ENCODE data around the gene IL5RA. TPM values are rescaled to one million over a fixed set of nuclear protein-coding genes. Genes with fewer than 3 reads are reported as not detected.

The IL5RA gene
- polyA plus RNA-seq, 1 of the 3 experiments (the other 2 are of a cell fraction) = not detected

GRCh38 chr3:3133500-3133899, 23.3 kb upstream of the IL5RA start:
- DNase-seq = no peak
- WGBS (ENCODE audit: low lambda C conversion rate) = 90% methylated on average over 6 of the region's 6 CpGs
- H3K79me2 ChIP-seq (ENCODE audit: insufficient read depth) = peaks cover 78% of the 10 kb centered on the region
- no peaks in the 10 kb centered on the region for H3K27me3 ChIP-seq (ENCODE audit: insufficient read depth)
- H3K9me2 ChIP-seq = no peaks in the 10 kb centered on the region
- H3K4me3 ChIP-seq (ENCODE audit: low read depth in 2 of 2, low read length in 1 of 2) = no peak overlapping the region
- no peaks in the 10 kb centered on the region for H3K9me3 ChIP-seq
- no peak overlapping the region for H3K4me2 ChIP-seq
- H3K36me3 ChIP-seq (replicated peaks in 1 of 2; ENCODE audit: control insufficient read depth in 1 of 2, insufficient read depth in 2 of 2, low read length in 1 of 2) = peaks cover 49 to 74% of the 10 kb centered on the region in 2 experiments
- POLR2A ChIA-PET = no interaction called here
- CTCF ChIA-PET = interaction anchor here (0.6 to 1.3 kb wide), 2 partner anchors 11 to 46 kb away, joined by 3 to 4 read pairs; partner anchors contain the start of gene CRBN
- no peak overlapping the region for H3K27ac ChIP-seq (ENCODE audit: low read depth in 2 of 2, low read length in 1 of 2)
- TF ChIP-seq POLR2AphosphoS5 (IDR thresholded peaks at IDR 0.05; ENCODE audit: low read depth, low read length) (no peak), IRF3 (IDR thresholded peaks at IDR 0.05; ENCODE audit: low read depth, low read length) (no peak), JUND (IDR thresholded peaks at IDR 0.05) (no peak), FOXM1 (IDR thresholded peaks at IDR 0.05; ENCODE audit: low read depth) (no peak), GABPA (IDR thresholded peaks at IDR 0.05; ENCODE audit: low read depth) (no peak), CTCF (IDR thresholded peaks at IDR 0.05) (no peak)
- H2AFZ ChIP-seq (ENCODE audit: low read depth) = no peak overlapping the region
- H3F3A ChIP-seq (replicated peaks; ENCODE audit: insufficient read depth) = no peaks in the 10 kb centered on the region
- H3K4me1 ChIP-seq (ENCODE audit: control insufficient read depth in 1 of 2, insufficient read depth in 2 of 2, low read depth in 1 of 2, low read length in 1 of 2) = no peaks in the 10 kb centered on the region; a peak in 1 of 4 replicates
- H3K9ac ChIP-seq = no peak overlapping the region
- peaks cover 14% of the 10 kb centered on the region; the same call in 1 of the 2 replicates for H4K20me1 ChIP-seq (ENCODE audit: insufficient read depth)

- H3K4me2 ChIP-seq = no peak overlapping the region
Measured at GRCh38 chr3:3129579-3129978, 19.4 kb upstream of the IL5RA start.

More at GRCh38 chr3:3129579-3129978, 19.4 kb upstream of the IL5RA start:
- ChIA-PET POLR2A (no interaction called here), CTCF (interaction anchor here (0.7 kb wide), 1 partner anchor 48 kb away, joined by 3 read pairs; no protein-coding TSS in a partner anchor)
- H2AFZ ChIP-seq (ENCODE audit: low read depth) = no peak overlapping the region
- H4K20me1 ChIP-seq (ENCODE audit: insufficient read depth) = 0 out of 2 replicates have a peak, but pooled peaks cover 3% of the 10 kb centered on the region
- no peaks in the 10 kb centered on the region for H3K27me3 ChIP-seq (ENCODE audit: insufficient read depth)
- H3K27ac ChIP-seq (ENCODE audit: low read depth in 2 of 2, low read length in 1 of 2) = no peak overlapping the region
- H3K9me3 ChIP-seq = no peaks in the 10 kb centered on the region
- peaks cover 64% of the 10 kb centered on the region for H3K79me2 ChIP-seq (ENCODE audit: insufficient read depth)
- no peak overlapping the region for H3K4me3 ChIP-seq (ENCODE audit: low read depth in 2 of 2, low read length in 1 of 2)
- 76% methylated on average over 5 of the region's 5 CpGs for WGBS (ENCODE audit: low lambda C conversion rate)
- peaks cover 29 to 44% of the 10 kb centered on the region in 2 experiments for H3K36me3 ChIP-seq (replicated peaks in 1 of 2; ENCODE audit: control insufficient read depth in 1 of 2, insufficient read depth in 2 of 2, low read length in 1 of 2)
- peaks cover 4% of the 10 kb centered on the region for H3F3A ChIP-seq (replicated peaks; ENCODE audit: insufficient read depth)
- no peak for DNase-seq
- H3K9ac ChIP-seq = no peak overlapping the region
- no peak for TF ChIP-seq YY1 (IDR thresholded peaks at IDR 0.05; ENCODE audit: low read depth)
- no peak for TF ChIP-seq JUND (IDR thresholded peaks at IDR 0.05)
- no peak for TF ChIP-seq RCOR1 (IDR thresholded peaks at IDR 0.05; ENCODE audit: low read length)
- TF ChIP-seq SIN3A (IDR thresholded peaks at IDR 0.05; ENCODE audit: borderline replicate concordance, low read depth, low read length) = no peak
- no peak for TF ChIP-seq IRF3 (IDR thresholded peaks at IDR 0.05; ENCODE audit: low read depth, low read length)
- TF ChIP-seq POLR2AphosphoS5 (IDR thresholded peaks at IDR 0.05; ENCODE audit: low read depth, low read length) = no peak
- TF ChIP-seq EP300 (IDR thresholded peaks at IDR 0.05; ENCODE audit: borderline replicate concordance in 1 of 2, low read depth in 1 of 2, low read length in 1 of 2) = no peak
- no peak for TF ChIP-seq ELF1 (IDR thresholded peaks at IDR 0.05)
- no peak for TF ChIP-seq MAX (IDR thresholded peaks at IDR 0.05; ENCODE audit: low read depth)
- TF ChIP-seq CTCF (IDR thresholded peaks at IDR 0.05) = no peak
- H3K9me2 ChIP-seq = no peaks in the 10 kb centered on the region
- peaks cover 0 to 8% of the 10 kb centered on the region in 2 experiments; a peak in 2 of 4 replicates for H3K4me1 ChIP-seq (ENCODE audit: control insufficient read depth in 1 of 2, insufficient read depth in 2 of 2, low read depth in 1 of 2, low read length in 1 of 2)
